ENCODE measurements around the gene PPP2R5C. TPM values are rescaled to one million over a fixed set of nuclear protein-coding genes. Genes with fewer than 3 reads are reported as not detected.

The PPP2R5C gene
- total RNA-seq, 1 experiment from 2014 or later, result 96.1 TPM

- Histone ChIP-seq H3K79me2 (ENCODE audit: low read length) (peaks cover 77% of the 10 kb centered on the region), H4K20me1 (ENCODE audit: low read length) (no peaks in the 10 kb centered on the region), H3K9ac (ENCODE audit: low read length) (no peak overlapping the region), H2AFZ (ENCODE audit: low read length) (no peak overlapping the region), H3K4me3 (ENCODE audit: low read length) (no peak overlapping the region), H3K9me2 (replicated peaks; ENCODE audit: low read length) (no peaks in the 10 kb centered on the region), H3K27me3 (ENCODE audit: low read length) (no peaks in the 10 kb centered on the region), H3K9me3 (ENCODE audit: low read length) (no peaks in the 10 kb centered on the region), H3K36me3 (ENCODE audit: low read depth, low read length) (peaks cover 3% of the 10 kb centered on the region; the same call in 1 of the 2 replicates), H3K4me1 (ENCODE audit: insufficient read depth, low read length) (peaks cover 12% of the 10 kb centered on the region), H3K27ac (ENCODE audit: low read length) (no peak overlapping the region), H3F3A (ENCODE audit: low read length, unreplicated experiment) (no peaks in the 10 kb centered on the region), H3K4me2 (ENCODE audit: low read length) (no peak overlapping the region)
- POLR2A ChIA-PET (ENCODE audit: unreplicated experiment), result no interaction called here
- ATAC-seq (no peak), DNase-seq (no peak)
- no peak for TF ChIP-seq EZH2 (IDR thresholded peaks at IDR 0.05; ENCODE audit: low read length, unreplicated experiment)
- no peak for TF ChIP-seq CTCF (conservative IDR thresholded peaks at IDR 0.05; ENCODE audit: low read depth, low read length)
- TF ChIP-seq EZH2phosphoT487 (IDR thresholded peaks at IDR 0.05; ENCODE audit: borderline replicate concordance, low read length), result no peak
- intact Hi-C loops (cut with micrococcal nuclease), result no loop called here
- CTCF ChIA-PET, result no interaction called here
- no TSS peak for BruUV-seq (replicated peaks)
Observed at GRCh38 chr14:101830271-101830670, 68.8 kb downstream of the PPP2R5C start.

- H4K20me1 ChIP-seq (ENCODE audit: low read length), result peaks cover 5% of the 10 kb centered on the region; the same call in 1 of the 2 replicates
- H3K4me1 ChIP-seq (ENCODE audit: insufficient read depth, low read length), result peaks cover 19% of the 10 kb centered on the region
- POLR2A ChIA-PET (ENCODE audit: unreplicated experiment), result no interaction called here
- BruUV-seq (replicated peaks), result no TSS peak
- no peak overlapping the region for H3K4me2 ChIP-seq (ENCODE audit: low read length)
- no peaks in the 10 kb centered on the region for H3K9me3 ChIP-seq (ENCODE audit: low read length)
- no peak overlapping the region for H3K4me3 ChIP-seq (ENCODE audit: low read length)
- DNase-seq (no peak), ATAC-seq (no peak)
- no peak overlapping the region for H2AFZ ChIP-seq (ENCODE audit: low read length)
- H3K27ac ChIP-seq (ENCODE audit: low read length), result no peak overlapping the region
- H3K27me3 ChIP-seq (ENCODE audit: low read length), result no peaks in the 10 kb centered on the region
- TF ChIP-seq EZH2phosphoT487 (IDR thresholded peaks at IDR 0.05; ENCODE audit: borderline replicate concordance, low read length), result no peak
- TF ChIP-seq EZH2 (IDR thresholded peaks at IDR 0.05; ENCODE audit: low read length, unreplicated experiment), result no peak
- no peak for TF ChIP-seq CTCF (conservative IDR thresholded peaks at IDR 0.05; ENCODE audit: low read depth, low read length)
- no peak overlapping the region for H3K9ac ChIP-seq (ENCODE audit: low read length)
- intact Hi-C loops (cut with micrococcal nuclease), result no loop called here
- H3K36me3 ChIP-seq (ENCODE audit: low read depth, low read length), result 0 out of 2 replicates have a peak, but pooled peaks cover 3% of the 10 kb centered on the region
- H3K79me2 ChIP-seq (ENCODE audit: low read length), result peaks cover 75% of the 10 kb centered on the region
- no peaks in the 10 kb centered on the region for H3K9me2 ChIP-seq (replicated peaks; ENCODE audit: low read length)
- CTCF ChIA-PET, result no interaction called here
- no peaks in the 10 kb centered on the region for H3F3A ChIP-seq (ENCODE audit: low read length, unreplicated experiment)
Observed at GRCh38 chr14:101833045-101833444, 71.5 kb downstream of the PPP2R5C start.

GRCh38 chr14:101834397-101834796, 72.9 kb downstream of the PPP2R5C start:
- Histone ChIP-seq H4K20me1 (ENCODE audit: low read length) (peaks cover 5% of the 10 kb centered on the region; the same call in 1 of the 2 replicates), H3K9ac (ENCODE audit: low read length) (no peak overlapping the region), H3K9me3 (ENCODE audit: low read length) (no peaks in the 10 kb centered on the region), H3K79me2 (ENCODE audit: low read length) (peaks cover 68% of the 10 kb centered on the region), H3K4me2 (ENCODE audit: low read length) (peak overlapping the region; percentile 17; the same call in 1 of the 2 replicates), H2AFZ (ENCODE audit: low read length) (no peak overlapping the region), H3K36me3 (ENCODE audit: low read depth, low read length) (no peaks in the 10 kb centered on the region), H3K9me2 (replicated peaks; ENCODE audit: low read length) (no peaks in the 10 kb centered on the region), H3K27me3 (ENCODE audit: low read length) (no peaks in the 10 kb centered on the region), H3K4me1 (ENCODE audit: insufficient read depth, low read length) (peaks cover 19% of the 10 kb centered on the region), H3F3A (ENCODE audit: low read length, unreplicated experiment) (no peaks in the 10 kb centered on the region), H3K4me3 (ENCODE audit: low read length) (no peak overlapping the region), H3K27ac (ENCODE audit: low read length) (peak overlapping the region; percentile 60)
- POLR2A ChIA-PET (ENCODE audit: unreplicated experiment), result interaction anchor here (0.6 kb wide), 1 partner anchor 25 kb away, joined by 10 read pairs; no protein-coding TSS in a partner anchor
- DNase-seq, result no peak
- ATAC-seq, result no peak
- intact Hi-C loops (cut with micrococcal nuclease), result no loop called here
- CTCF ChIA-PET, result interaction anchor here (0.7 kb wide), 2 partner anchors 61 to 99 kb away, joined by 3 to 4 read pairs; no protein-coding TSS in a partner anchor
- TF ChIP-seq CTCF (conservative IDR thresholded peaks at IDR 0.05; ENCODE audit: low read depth, low read length), result no peak
- no TSS peak for BruUV-seq (replicated peaks)
